GM10266 (cell line): ENCODE measurements around the gene VEPH1.

ENCODE experiments used
- DNase-seq: peaks from one replicate; pipeline ENCODE4 v3.0.0; 2012; ENCODE audit errors: extremely low spot score
- CTCF ChIP-seq: IDR thresholded peaks from 2 replicates; pipeline ENCODE4 v1.5.1; 2012; ENCODE audit warnings: mild to moderate bottlenecking, low read depth; ENCODE audit not compliant: control insufficient read depth, insufficient read depth; ENCODE audit errors: missing control alignments

Gene VEPH1

GRCh38 chr3:157465741-157466140, 37.5 kb downstream of the VEPH1 start:
- no peak for TF ChIP-seq CTCF
- no peak for DNase-seq

GRCh38 chr3:157464321-157464720, 38.9 kb downstream of the VEPH1 start:
- no peak for DNase-seq
- TF ChIP-seq CTCF, result no peak

- DNase-seq, result no peak
- TF ChIP-seq CTCF, result no peak
Measured at GRCh38 chr3:157463816-157464215, 39.4 kb downstream of the VEPH1 start.

DNA sequence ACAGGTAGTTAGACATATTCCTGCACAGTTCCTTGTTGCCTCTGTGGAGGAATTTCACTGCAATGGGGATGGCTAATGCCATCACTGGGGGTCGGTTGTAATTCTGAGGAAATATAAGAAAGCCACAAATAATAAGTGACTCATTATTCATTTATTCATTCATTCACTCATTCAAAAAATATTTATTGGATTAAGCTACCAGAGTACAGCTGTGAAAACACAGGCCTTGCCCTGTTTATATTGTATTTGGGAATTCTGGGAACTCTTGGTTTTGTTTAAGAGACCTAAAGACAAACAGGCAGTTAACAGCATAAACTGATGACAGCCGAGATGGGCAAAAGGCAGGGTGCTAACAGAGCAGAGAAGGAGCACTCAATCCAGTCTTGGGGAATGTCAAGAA, 43.0 kb downstream of the VEPH1 start:
- no peak for DNase-seq
- no peak for TF ChIP-seq CTCF

DNA sequence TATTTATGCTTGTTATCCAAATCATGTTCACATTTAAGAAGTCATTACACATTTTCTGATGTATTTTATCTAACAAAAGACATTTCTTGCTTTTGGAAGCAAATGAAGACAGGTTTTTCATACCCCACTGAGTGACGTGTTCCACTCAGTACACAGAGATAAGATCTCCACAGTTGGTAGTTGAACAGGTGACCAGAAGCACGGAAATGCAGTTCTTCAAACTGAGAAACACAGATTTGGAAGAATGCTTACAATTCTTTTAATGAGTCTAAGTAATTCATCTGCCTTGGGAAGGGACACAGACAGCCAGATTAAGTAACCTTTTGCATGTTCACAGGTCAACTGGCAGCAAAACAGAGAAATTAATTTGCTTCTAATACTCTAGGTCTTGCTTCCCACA, 43.5 kb downstream of the VEPH1 start:
- no peak for DNase-seq
- no peak for TF ChIP-seq CTCF

DNA sequence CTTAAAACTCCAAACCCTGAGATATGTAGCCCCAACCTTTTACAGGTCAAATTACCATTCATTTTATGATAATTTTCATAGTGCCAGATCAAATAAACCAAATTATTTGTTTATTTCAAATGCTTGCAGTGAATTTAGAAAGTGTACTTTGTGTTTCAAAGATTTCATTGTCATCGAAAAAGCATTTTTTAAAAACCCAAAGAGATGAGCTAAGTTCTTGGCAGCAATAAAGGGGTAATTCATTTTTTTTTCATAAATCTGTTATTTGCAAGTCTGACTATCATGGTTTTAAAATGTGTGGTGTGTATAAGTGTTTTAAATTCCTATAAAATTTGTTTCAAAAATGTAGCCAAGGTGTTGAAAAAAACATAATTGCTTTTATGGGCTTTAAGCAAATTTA, 49.4 kb downstream of the VEPH1 start:
- DNase-seq, result no peak
- TF ChIP-seq CTCF, result no peak

- TF ChIP-seq CTCF, result no peak
- no peak for DNase-seq
Measured at GRCh38 chr3:157452097-157452496, 51.1 kb downstream of the VEPH1 start.
